Measurements from ENCODE around the gene RBMX2. TPM values are rescaled to one million over a fixed set of nuclear protein-coding genes. Genes with fewer than 3 reads are reported as not detected.
A peak's percentile ranks its signal among the peaks of the same experiment; 100 is the strongest.

Gene RBMX2
- total and polyA plus RNA-seq, 5 donors from 2014 or later: 18.8 to 27.7 (median 21.9) TPM

DNA sequence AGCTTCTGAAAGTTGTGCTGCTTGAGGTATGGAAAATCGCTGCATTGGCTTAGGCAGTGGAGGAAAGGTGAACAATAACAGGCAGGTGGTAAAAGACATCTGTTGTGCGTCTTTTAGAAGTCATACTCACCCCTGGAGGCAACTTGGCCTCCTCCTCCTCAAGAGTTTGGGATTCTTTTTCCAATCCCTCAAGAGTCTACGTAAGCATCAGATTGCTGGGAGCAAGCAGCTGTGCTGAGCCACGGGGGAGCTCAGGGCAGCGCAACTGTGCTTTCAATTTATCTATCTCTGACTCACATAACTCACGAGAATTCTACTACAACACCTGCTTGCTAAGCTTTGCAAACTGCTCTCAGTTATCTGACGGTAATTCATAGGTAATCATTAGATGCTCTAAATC is 6.4 kb upstream of the RBMX2 start:
- H3K9me3 Mint-ChIP-seq: peaks cover 0 to 2% (median 0%) of the 10 kb centered on the region in 7 donors
- no peaks in the 10 kb centered on the region for H3K4me1 Mint-ChIP-seq
- no peak overlapping the region for H3K27ac Mint-ChIP-seq
- Histone ChIP-seq H3K4me3 (ENCODE audit: low read depth, low read length) (no peak overlapping the region), H3K27ac (ENCODE audit: insufficient read depth, low read length, poor library complexity, severe bottlenecking) (no peak overlapping the region), H3K9me3 (ENCODE audit: control insufficient read depth in 2 of 2, low read length in 2 of 2) (no peaks in the 10 kb centered on the region), H3K27me3 (ENCODE audit: control insufficient read depth, insufficient read depth, low read length) (peaks cover 7% of the 10 kb centered on the region), H3K36me3 (ENCODE audit: control insufficient read depth, insufficient read depth, low read length) (no peaks in the 10 kb centered on the region), H3K4me1 (ENCODE audit: control insufficient read depth, insufficient read depth, low read length, poor library complexity, severe bottlenecking) (no peaks in the 10 kb centered on the region)
- H3K36me3 Mint-ChIP-seq: no peaks in the 10 kb centered on the region
- H3K27me3 Mint-ChIP-seq: peaks cover 16% of the 10 kb centered on the region
- ATAC-seq (ENCODE audit: low read depth in 2 of 2): no peak
- H3K4me3 Mint-ChIP-seq: no peak overlapping the region
- DNase-seq: no peak

DNA sequence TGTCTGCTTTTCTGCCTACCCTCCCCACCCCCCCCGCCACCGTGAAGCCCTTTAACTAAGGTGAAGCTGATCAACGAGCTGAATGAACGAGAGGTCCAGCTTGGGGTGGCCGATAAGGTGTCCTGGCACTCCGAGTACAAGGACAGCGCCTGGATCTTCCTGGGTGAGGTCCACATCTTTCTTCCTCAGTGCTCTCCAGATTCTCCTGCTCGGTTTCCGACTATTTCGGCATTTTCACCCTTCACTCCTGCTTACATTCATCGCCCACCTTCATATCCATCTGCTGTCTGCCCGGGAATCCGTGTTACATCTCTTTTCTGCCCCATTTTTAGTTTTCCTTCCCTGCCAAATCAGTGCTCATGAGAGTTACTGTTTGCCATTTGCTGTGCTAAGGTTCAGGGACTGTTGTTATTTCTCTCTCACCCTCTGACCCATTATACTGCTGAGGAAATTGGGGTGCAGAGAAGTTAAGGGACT is 459 bp downstream of the RBMX2 start:
- Histone ChIP-seq H3K27me3 (ENCODE audit: control insufficient read depth, insufficient read depth, low read length) (peaks cover 2% of the 10 kb centered on the region), H3K27ac (ENCODE audit: insufficient read depth, low read length, poor library complexity, severe bottlenecking) (peak overlapping the region; percentile 69), H3K4me1 (ENCODE audit: control insufficient read depth, insufficient read depth, low read length, poor library complexity, severe bottlenecking) (peaks cover 5% of the 10 kb centered on the region), H3K4me3 (ENCODE audit: low read depth, low read length) (peak overlapping the region; percentile 82), H3K36me3 (ENCODE audit: control insufficient read depth, insufficient read depth, low read length) (peaks cover 8% of the 10 kb centered on the region), H3K9me3 (ENCODE audit: control insufficient read depth in 2 of 2, low read length in 2 of 2) (no peaks in the 10 kb centered on the region)
- peak overlapping the region; percentile 26 to 95 (median 92) for H3K27ac Mint-ChIP-seq
- ATAC-seq (ENCODE audit: low read depth in 2 of 2) (no peak), DNase-seq (peak in 2 of 3 donors; percentile 2 to 4)
- H3K36me3 Mint-ChIP-seq: peaks cover 3% of the 10 kb centered on the region
- H3K4me3 Mint-ChIP-seq: peak overlapping the region; percentile 86 to 96 (median 91)
- no peaks in the 10 kb centered on the region for H3K27me3 Mint-ChIP-seq
- no peaks in the 10 kb centered on the region for H3K9me3 Mint-ChIP-seq
- peaks cover 0 to 35% (median 11%) of the 10 kb centered on the region in 4 donors for H3K4me1 Mint-ChIP-seq

DNA sequence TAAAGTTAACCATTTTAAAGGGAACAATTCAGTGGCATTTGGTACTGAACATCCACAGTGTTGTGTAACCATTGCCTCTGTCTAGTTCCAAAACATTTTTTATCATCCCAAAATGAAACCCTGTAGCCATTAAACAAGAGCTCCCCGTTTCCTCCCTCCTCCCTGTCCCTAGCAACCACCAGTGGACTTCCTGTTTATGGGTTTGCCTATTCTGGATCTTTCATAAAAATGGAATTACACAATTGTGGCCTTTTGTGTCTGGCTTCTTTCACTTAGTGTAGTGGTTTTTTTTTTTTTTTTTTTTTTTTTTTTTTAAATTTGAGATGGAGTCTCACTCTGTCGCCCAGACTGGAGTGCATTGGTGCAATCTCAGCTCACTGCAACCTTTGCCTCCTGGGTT is 11.6 kb downstream of the RBMX2 start:
- no peak overlapping the region for H3K4me3 Mint-ChIP-seq
- ATAC-seq (ENCODE audit: low read depth in 2 of 2) (no peak), DNase-seq (no peak)
- Histone ChIP-seq H3K9me3 (ENCODE audit: control insufficient read depth in 2 of 2, low read length in 2 of 2) (no peaks in the 10 kb centered on the region), H3K4me1 (ENCODE audit: control insufficient read depth, insufficient read depth, low read length, poor library complexity, severe bottlenecking) (no peaks in the 10 kb centered on the region), H3K27me3 (ENCODE audit: control insufficient read depth, insufficient read depth, low read length) (no peaks in the 10 kb centered on the region), H3K36me3 (ENCODE audit: control insufficient read depth, insufficient read depth, low read length) (peaks cover 26% of the 10 kb centered on the region), H3K27ac (ENCODE audit: insufficient read depth, low read length, poor library complexity, severe bottlenecking) (no peak overlapping the region), H3K4me3 (ENCODE audit: low read depth, low read length) (no peak overlapping the region)
- peaks cover 16% of the 10 kb centered on the region for H3K36me3 Mint-ChIP-seq
- H3K4me1 Mint-ChIP-seq: peaks cover 0 to 2% (median 0%) of the 10 kb centered on the region in 4 donors
- no peak overlapping the region for H3K27ac Mint-ChIP-seq
- H3K27me3 Mint-ChIP-seq: no peaks in the 10 kb centered on the region
- H3K9me3 Mint-ChIP-seq: no peaks in the 10 kb centered on the region

DNA sequence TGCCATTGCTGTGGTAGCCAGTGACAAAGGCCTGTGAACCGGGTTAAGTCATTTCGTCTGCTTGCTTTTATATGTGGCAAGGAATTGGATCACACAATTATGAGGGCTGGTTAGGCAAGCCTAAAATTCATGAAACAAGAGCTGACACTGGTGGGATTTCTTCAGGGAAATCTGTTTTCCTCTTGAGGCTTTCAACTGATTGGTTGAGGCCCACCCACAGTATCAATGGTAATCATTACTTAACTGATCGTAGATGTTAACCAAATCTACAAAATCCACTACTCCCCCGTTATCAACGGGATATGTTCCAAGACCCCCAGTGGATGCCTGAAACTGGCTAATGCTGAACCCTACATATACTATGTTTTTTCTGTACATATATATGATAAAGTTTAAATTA is 13.0 kb downstream of the RBMX2 start:
- H3K4me3 ChIP-seq (ENCODE audit: low read depth, low read length): no peak overlapping the region
- H3K9me3 Mint-ChIP-seq: no peaks in the 10 kb centered on the region
- no peaks in the 10 kb centered on the region for H3K4me1 ChIP-seq (ENCODE audit: control insufficient read depth, insufficient read depth, low read length, poor library complexity, severe bottlenecking)
- H3K36me3 ChIP-seq (ENCODE audit: control insufficient read depth, insufficient read depth, low read length): peaks cover 19% of the 10 kb centered on the region
- no peak overlapping the region for H3K27ac ChIP-seq (ENCODE audit: insufficient read depth, low read length, poor library complexity, severe bottlenecking)
- DNase-seq (no peak), ATAC-seq (ENCODE audit: low read depth in 2 of 2) (no peak)
- no peaks in the 10 kb centered on the region for H3K27me3 Mint-ChIP-seq
- H3K9me3 ChIP-seq (ENCODE audit: control insufficient read depth in 2 of 2, low read length in 2 of 2): no peaks in the 10 kb centered on the region
- H3K4me1 Mint-ChIP-seq: peaks cover 0 to 2% (median 0%) of the 10 kb centered on the region in 4 donors
- peaks cover 9% of the 10 kb centered on the region for H3K36me3 Mint-ChIP-seq
- H3K27me3 ChIP-seq (ENCODE audit: control insufficient read depth, insufficient read depth, low read length): no peaks in the 10 kb centered on the region
- H3K4me3 Mint-ChIP-seq: no peak overlapping the region
- no peak overlapping the region for H3K27ac Mint-ChIP-seq

DNA sequence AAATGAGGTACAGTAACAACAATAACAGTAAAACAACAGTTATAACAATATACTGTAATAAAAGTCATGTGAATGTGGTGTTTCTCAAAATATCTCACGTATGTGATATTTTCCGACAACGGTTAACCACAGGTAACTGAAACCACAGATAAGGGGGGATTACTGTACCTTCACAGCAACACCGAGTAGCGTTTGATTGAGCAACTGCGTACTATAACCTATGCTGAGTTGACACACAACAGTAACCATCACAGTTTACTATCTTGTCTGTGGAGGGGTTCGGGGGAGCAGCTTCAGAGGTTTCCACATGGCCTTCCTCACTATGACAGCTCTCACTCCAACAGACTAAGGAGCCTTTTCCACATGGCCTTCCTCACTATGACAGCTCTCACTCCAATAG is 13.4 kb downstream of the RBMX2 start:
- no peak overlapping the region for H3K27ac Mint-ChIP-seq

DNA sequence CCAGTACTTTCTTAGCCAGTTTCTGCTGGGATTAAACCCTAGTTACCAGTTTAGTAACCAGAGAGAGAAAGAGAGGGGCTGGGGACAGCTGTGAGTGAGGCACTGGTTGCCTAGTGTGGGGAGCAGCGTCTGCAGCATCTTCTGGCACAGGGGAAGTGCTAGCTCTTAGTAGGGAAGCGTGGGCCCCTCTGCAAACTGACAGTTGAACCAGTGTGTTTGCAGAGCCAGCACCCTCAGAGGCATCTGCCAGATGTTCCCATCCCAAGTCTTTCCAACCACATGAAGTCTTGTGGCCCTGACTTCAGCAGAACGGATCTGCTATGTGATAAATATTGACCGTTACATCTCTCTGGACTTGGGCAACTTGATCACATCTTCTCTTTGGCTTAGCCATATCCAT is 15.0 kb downstream of the RBMX2 start:
- no peak for ATAC-seq (ENCODE audit: low read depth in 2 of 2)
- H3K36me3 Mint-ChIP-seq: peaks cover 4% of the 10 kb centered on the region

More for the DNA sequence above, 13.4 kb downstream of the RBMX2 start:
- no peaks in the 10 kb centered on the region for H3K4me1 ChIP-seq (ENCODE audit: control insufficient read depth, insufficient read depth, low read length, poor library complexity, severe bottlenecking)
- peaks cover 7% of the 10 kb centered on the region for H3K36me3 Mint-ChIP-seq
- H3K27me3 Mint-ChIP-seq: no peaks in the 10 kb centered on the region
- no peaks in the 10 kb centered on the region for H3K9me3 Mint-ChIP-seq
- peaks cover 16% of the 10 kb centered on the region for H3K36me3 ChIP-seq (ENCODE audit: control insufficient read depth, insufficient read depth, low read length)
- DNase-seq (no peak), ATAC-seq (ENCODE audit: low read depth in 2 of 2) (no peak)
- H3K27ac ChIP-seq (ENCODE audit: insufficient read depth, low read length, poor library complexity, severe bottlenecking): no peak overlapping the region
- H3K4me3 ChIP-seq (ENCODE audit: low read depth, low read length): no peak overlapping the region
- peaks cover 0 to 2% (median 0%) of the 10 kb centered on the region in 4 donors for H3K4me1 Mint-ChIP-seq
- H3K4me3 Mint-ChIP-seq: no peak overlapping the region
- H3K9me3 ChIP-seq (ENCODE audit: control insufficient read depth in 2 of 2, low read length in 2 of 2): no peaks in the 10 kb centered on the region
- no peaks in the 10 kb centered on the region for H3K27me3 ChIP-seq (ENCODE audit: control insufficient read depth, insufficient read depth, low read length)

DNA sequence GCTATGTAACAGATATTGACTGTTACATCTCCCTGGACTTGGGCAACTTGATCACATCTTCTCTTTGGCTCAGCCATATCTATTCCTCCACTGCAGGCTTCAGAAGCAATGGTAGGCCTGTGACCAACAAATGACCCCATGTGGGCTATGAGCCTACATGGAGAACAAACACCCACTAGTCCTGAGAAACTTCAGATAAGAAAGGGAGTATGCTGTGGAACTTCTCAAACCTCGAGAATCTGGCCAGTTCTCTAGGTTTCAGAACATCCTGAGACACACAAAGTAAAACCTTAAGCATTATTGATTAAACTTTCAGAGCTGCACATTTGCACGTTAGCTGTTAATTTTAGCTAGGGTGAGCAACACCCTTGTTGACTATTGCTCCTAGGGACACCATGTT is 16.3 kb downstream of the RBMX2 start:
- no peak for ATAC-seq (ENCODE audit: low read depth in 2 of 2)
- Mint-ChIP-seq H3K27me3 (peaks cover 6% of the 10 kb centered on the region), H3K9me3 (peaks cover 0 to 2% (median 0%) of the 10 kb centered on the region in 7 donors), H3K4me1 (no peaks in the 10 kb centered on the region), H3K27ac (no peak overlapping the region), H3K4me3 (no peak overlapping the region), H3K36me3 (no peaks in the 10 kb centered on the region)
- H3K27me3 ChIP-seq (ENCODE audit: control insufficient read depth, insufficient read depth, low read length): no peaks in the 10 kb centered on the region
- H3K4me1 ChIP-seq (ENCODE audit: control insufficient read depth, insufficient read depth, low read length, poor library complexity, severe bottlenecking): no peaks in the 10 kb centered on the region
- H3K9me3 ChIP-seq (ENCODE audit: control insufficient read depth in 2 of 2, low read length in 2 of 2): no peaks in the 10 kb centered on the region
- no peak overlapping the region for H3K27ac ChIP-seq (ENCODE audit: insufficient read depth, low read length, poor library complexity, severe bottlenecking)
- H3K36me3 ChIP-seq (ENCODE audit: control insufficient read depth, insufficient read depth, low read length): peaks cover under 1% of the 10 kb centered on the region
- no peak for DNase-seq
- H3K4me3 ChIP-seq (ENCODE audit: low read depth, low read length): no peak overlapping the region

More for the DNA sequence above, 15.0 kb downstream of the RBMX2 start:
- H3K36me3 ChIP-seq (ENCODE audit: control insufficient read depth, insufficient read depth, low read length): peaks cover 8% of the 10 kb centered on the region
- H3K27me3 ChIP-seq (ENCODE audit: control insufficient read depth, insufficient read depth, low read length): no peaks in the 10 kb centered on the region
- Mint-ChIP-seq H3K4me3 (no peak overlapping the region), H3K9me3 (peaks cover 0 to 2% (median 0%) of the 10 kb centered on the region in 7 donors), H3K27ac (no peak overlapping the region), H3K4me1 (no peaks in the 10 kb centered on the region), H3K27me3 (peaks cover 6% of the 10 kb centered on the region)
- H3K27ac ChIP-seq (ENCODE audit: insufficient read depth, low read length, poor library complexity, severe bottlenecking): no peak overlapping the region
- H3K4me1 ChIP-seq (ENCODE audit: control insufficient read depth, insufficient read depth, low read length, poor library complexity, severe bottlenecking): no peaks in the 10 kb centered on the region
- H3K9me3 ChIP-seq (ENCODE audit: control insufficient read depth in 2 of 2, low read length in 2 of 2): no peaks in the 10 kb centered on the region
- DNase-seq: no peak
- H3K4me3 ChIP-seq (ENCODE audit: low read depth, low read length): no peak overlapping the region

DNA sequence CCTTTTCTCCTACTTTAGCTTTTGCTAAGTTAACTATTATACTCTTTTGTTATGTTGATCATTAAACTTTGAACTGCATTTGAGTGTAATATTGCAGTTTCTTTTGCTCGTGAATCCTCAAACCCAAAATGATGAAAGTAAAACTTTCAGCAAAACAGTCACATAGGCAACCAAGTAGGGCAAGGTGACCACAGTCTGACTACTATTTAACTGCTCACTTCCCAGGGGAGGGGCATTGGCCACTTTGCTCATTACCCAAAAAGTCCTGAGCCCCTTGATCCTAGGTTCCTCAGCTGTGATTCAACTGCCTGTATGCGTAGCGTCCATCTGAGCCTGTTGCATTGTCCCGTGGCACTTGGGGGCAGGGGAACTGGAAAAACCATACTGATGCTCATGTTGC is 17.0 kb downstream of the RBMX2 start:
- DNase-seq (no peak), ATAC-seq (ENCODE audit: low read depth in 2 of 2) (no peak)
- H3K27me3 ChIP-seq (ENCODE audit: control insufficient read depth, insufficient read depth, low read length): no peaks in the 10 kb centered on the region
- no peaks in the 10 kb centered on the region for H3K9me3 ChIP-seq (ENCODE audit: control insufficient read depth in 2 of 2, low read length in 2 of 2)
- Mint-ChIP-seq H3K9me3 (peaks cover 0 to 2% (median 0%) of the 10 kb centered on the region in 7 donors), H3K36me3 (no peaks in the 10 kb centered on the region), H3K27me3 (peaks cover 10% of the 10 kb centered on the region), H3K27ac (no peak overlapping the region), H3K4me3 (no peak overlapping the region), H3K4me1 (no peaks in the 10 kb centered on the region)
- no peaks in the 10 kb centered on the region for H3K36me3 ChIP-seq (ENCODE audit: control insufficient read depth, insufficient read depth, low read length)
- no peak overlapping the region for H3K4me3 ChIP-seq (ENCODE audit: low read depth, low read length)
- no peaks in the 10 kb centered on the region for H3K4me1 ChIP-seq (ENCODE audit: control insufficient read depth, insufficient read depth, low read length, poor library complexity, severe bottlenecking)
- no peak overlapping the region for H3K27ac ChIP-seq (ENCODE audit: insufficient read depth, low read length, poor library complexity, severe bottlenecking)

Measured in CD4-positive, CD25-positive, alpha-beta regulatory T cell (primary cell).